ENCODE data around the gene NDUFA9. TPM values are rescaled to one million over a fixed set of nuclear protein-coding genes. Genes with fewer than 3 reads are reported as not detected.

The NDUFA9 gene
- polyA plus RNA-seq, 1 experiment, result 111 TPM

DNA sequence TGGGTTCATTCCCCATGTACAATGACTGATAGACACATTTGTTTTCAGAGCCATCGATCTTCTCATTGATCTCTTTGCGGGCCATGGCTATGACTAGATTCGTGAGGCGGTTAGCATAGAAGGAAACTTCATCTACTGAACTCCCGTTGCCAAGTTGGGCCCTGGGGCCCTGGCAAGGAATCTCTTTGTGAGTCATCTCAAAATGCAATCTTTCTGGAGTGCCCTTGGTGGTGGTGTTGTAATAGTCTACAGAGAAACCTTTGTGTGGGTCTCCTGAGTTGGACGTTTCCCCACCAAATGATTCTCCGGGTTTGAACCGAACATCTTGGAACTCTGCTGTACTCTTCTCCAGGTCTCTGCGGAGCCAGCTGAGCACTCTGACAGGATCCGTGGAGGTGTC, 20.5 kb upstream of the NDUFA9 start:
- no peaks in the 10 kb centered on the region for H3K36me3 ChIP-seq (ENCODE audit: control insufficient read depth, insufficient read depth, low read length)
- ChIA-PET CTCF (no interaction called here), POLR2A (no interaction called here)
- no peak overlapping the region for H3K4me3 ChIP-seq (ENCODE audit: low read depth, low read length)
- DNase-seq (ENCODE audit: low read depth), result no peak
- TF ChIP-seq, protein P1, sequence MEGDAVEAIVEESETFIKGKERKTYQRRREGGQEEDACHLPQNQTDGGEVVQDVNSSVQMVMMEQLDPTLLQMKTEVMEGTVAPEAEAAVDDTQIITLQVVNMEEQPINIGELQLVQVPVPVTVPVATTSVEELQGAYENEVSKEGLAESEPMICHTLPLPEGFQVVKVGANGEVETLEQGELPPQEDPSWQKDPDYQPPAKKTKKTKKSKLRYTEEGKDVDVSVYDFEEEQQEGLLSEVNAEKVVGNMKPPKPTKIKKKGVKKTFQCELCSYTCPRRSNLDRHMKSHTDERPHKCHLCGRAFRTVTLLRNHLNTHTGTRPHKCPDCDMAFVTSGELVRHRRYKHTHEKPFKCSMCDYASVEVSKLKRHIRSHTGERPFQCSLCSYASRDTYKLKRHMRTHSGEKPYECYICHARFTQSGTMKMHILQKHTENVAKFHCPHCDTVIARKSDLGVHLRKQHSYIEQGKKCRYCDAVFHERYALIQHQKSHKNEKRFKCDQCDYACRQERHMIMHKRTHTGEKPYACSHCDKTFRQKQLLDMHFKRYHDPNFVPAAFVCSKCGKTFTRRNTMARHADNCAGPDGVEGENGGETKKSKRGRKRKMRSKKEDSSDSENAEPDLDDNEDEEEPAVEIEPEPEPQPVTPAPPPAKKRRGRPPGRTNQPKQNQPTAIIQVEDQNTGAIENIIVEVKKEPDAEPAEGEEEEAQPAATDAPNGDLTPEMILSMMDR (IDR thresholded peaks at IDR 0.05; ENCODE audit: insufficient read depth, low read depth, low read length), result no peak
- H3K27me3 ChIP-seq (ENCODE audit: control insufficient read depth, insufficient read depth, low read length), result no peaks in the 10 kb centered on the region; the same call in 1 of the 2 replicates

DNA sequence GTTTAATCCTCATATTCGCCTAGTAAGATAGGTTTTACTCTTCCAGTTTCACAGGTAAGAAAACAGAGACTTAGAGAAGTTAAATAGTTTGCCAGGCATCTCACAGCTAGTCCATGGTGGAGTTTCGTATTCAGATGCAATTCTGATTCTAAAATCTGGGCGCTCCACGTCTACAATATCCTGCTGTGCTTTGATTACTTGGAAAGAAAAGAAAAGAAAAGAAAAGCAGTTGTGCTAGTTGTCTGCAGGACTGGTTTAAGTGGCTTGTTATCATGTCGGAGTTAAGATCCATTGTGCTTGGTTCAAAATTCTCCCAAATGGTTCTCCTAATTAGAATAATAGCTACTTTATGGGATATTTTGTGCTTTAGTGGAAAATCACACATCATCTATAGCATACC, 18.7 kb upstream of the NDUFA9 start:
- Histone ChIP-seq H3K4me3 (ENCODE audit: low read depth, low read length) (no peak overlapping the region), H3K36me3 (ENCODE audit: control insufficient read depth, insufficient read depth, low read length) (no peaks in the 10 kb centered on the region), H3K27me3 (ENCODE audit: control insufficient read depth, insufficient read depth, low read length) (no peaks in the 10 kb centered on the region; the same call in 1 of the 2 replicates)
- TF ChIP-seq, protein P1 (IDR thresholded peaks at IDR 0.05; ENCODE audit: insufficient read depth, low read depth, low read length), result no peak
- DNase-seq (ENCODE audit: low read depth), result no peak
- ChIA-PET POLR2A (no interaction called here), CTCF (no interaction called here)

DNA sequence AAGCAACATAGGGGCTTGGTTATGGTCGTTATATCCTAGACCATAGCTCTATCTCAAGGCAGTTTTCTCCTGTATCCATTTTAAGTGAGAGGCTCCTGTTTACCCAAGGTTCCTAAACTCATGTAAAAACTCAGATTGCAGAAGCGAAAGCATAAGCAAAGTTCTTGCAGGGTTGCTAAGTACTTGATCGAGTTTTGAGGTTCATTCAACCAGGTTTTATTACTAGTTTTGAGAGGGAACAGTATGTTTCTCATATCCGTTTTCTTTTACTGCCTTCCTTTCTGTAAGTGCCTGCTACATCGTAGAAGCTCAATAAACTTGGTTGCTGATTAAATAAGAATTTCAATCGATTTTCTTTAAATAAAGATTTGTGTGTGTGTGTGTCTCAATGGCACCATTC, 5.2 kb upstream of the NDUFA9 start:
- Histone ChIP-seq H3K27me3 (ENCODE audit: control insufficient read depth, insufficient read depth, low read length) (no peaks in the 10 kb centered on the region), H3K4me3 (ENCODE audit: low read depth, low read length) (no peak overlapping the region), H3K36me3 (ENCODE audit: control insufficient read depth, insufficient read depth, low read length) (no peaks in the 10 kb centered on the region)
- POLR2A ChIA-PET, result no interaction called here
- CTCF ChIA-PET, result no interaction called here
- TF ChIP-seq, protein P1 (IDR thresholded peaks at IDR 0.05; ENCODE audit: insufficient read depth, low read depth, low read length), result no peak
- DNase-seq (ENCODE audit: low read depth), result no peak

DNA sequence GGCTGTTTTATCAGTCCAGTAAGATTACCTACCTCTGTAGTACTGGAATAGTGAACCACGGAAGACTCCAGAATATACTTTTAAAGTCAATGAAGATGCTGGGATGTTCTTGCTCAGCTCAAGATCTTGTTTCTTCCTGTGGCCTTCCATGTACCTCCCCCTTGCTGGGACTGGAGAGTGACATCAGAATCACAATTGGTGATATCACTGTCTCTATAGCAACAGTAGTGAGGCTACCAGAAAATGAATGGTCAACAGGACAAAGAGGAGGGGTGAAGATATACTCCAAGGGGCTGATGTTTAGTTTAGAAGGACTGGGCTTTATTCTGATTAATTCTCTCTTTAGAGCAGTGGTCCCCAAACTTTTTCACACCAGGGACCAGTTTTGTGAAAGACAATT, 3.9 kb upstream of the NDUFA9 start:
- ChIA-PET POLR2A (no interaction called here), CTCF (interaction anchor here (1.1 kb wide), 1 partner anchor 10 kb away, joined by 4 read pairs; no protein-coding TSS in a partner anchor)
- Histone ChIP-seq H3K4me3 (ENCODE audit: low read depth, low read length) (no peak overlapping the region), H3K27me3 (ENCODE audit: control insufficient read depth, insufficient read depth, low read length) (no peaks in the 10 kb centered on the region), H3K36me3 (ENCODE audit: control insufficient read depth, insufficient read depth, low read length) (no peaks in the 10 kb centered on the region)
- no peak for DNase-seq (ENCODE audit: low read depth)
- TF ChIP-seq, protein P1 (IDR thresholded peaks at IDR 0.05; ENCODE audit: insufficient read depth, low read depth, low read length), result no peak

DNA sequence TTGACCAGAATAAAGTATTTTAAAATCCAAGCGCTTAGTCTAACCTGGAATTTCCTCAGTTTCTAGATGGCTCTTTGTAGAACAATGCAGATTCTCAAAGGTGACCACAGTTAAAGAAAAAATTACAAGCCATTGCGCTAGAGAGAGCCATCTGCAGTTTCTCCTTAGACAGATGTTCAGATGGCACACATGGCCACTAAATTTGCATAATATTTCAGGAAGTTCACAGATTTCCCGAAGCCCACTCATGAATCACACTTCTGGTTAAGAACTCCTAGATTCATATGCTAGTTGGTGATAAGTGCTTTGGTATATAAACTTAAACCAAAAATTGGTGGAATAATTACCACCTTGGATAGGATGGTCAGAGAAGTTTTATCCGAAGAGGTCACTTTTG, 812 bp upstream of the NDUFA9 start:
- Histone ChIP-seq H3K36me3 (ENCODE audit: control insufficient read depth, insufficient read depth, low read length) (no peaks in the 10 kb centered on the region), H3K4me3 (ENCODE audit: low read depth, low read length) (peak overlapping the region; percentile 88), H3K27me3 (ENCODE audit: control insufficient read depth, insufficient read depth, low read length) (no peaks in the 10 kb centered on the region)
- TF ChIP-seq, protein P1 (IDR thresholded peaks at IDR 0.05; ENCODE audit: insufficient read depth, low read depth, low read length), result no peak
- ChIA-PET CTCF (no interaction called here), POLR2A (no interaction called here)
- no peak for DNase-seq (ENCODE audit: low read depth)
